Vagina (tissue), 2 donors: Measurements from ENCODE around the gene MC2R. TPM values are rescaled to one million over a fixed set of nuclear protein-coding genes. Genes with fewer than 3 reads are reported as not detected.

Experiments used
- DNase-seq, 2 donors: peaks; one replicate each; pipeline ENCODE4 v3.0.0-alpha.2; 2017; ENCODE audit errors: extremely low spot score in 2 of 2
- H3K27ac ChIP-seq: fragments of 200-600 bp; sonication (generic); one replicate; pipeline ENCODE4 v1.5.1; 2019
- H3K27me3 ChIP-seq: fragments of 200-600 bp; sonication (generic); one replicate; pipeline ENCODE4 v1.5.1; 2019
- H3K36me3 ChIP-seq, 2 donors: fragments of 200-600 bp; sonication (generic); one replicate each; pipeline ENCODE4 v1.5.1; 2017 to 2019
- H3K4me1 ChIP-seq: fragments of 200-600 bp; sonication (generic); one replicate; pipeline ENCODE4 v1.5.1; 2019
- H3K4me3 ChIP-seq, 2 donors: fragments of 200-600 bp; sonication (generic); 1 replicate in 1 of 2; 2 replicates in 1 of 2; pipeline ENCODE4 v1.5.1; 2016 to 2019
- H3K9me3 ChIP-seq: fragments of 200-600 bp; sonication (generic); one replicate; pipeline ENCODE4 v1.5.1; 2019
- CTCF ChIP-seq, 3 experiments: fragments of 450-650 bp in 2 of 3; fragments of 200-600 bp in 1 of 3; sonication (generic) in 1 of 3; IDR thresholded peaks; one replicate each; pipeline ENCODE4 v1.5.1; 2017 to 2019; ENCODE audit warnings: antibody characterized with exemption in 3 of 3, mild to moderate bottlenecking in 2 of 3, moderate library complexity in 2 of 3
- POLR2A ChIP-seq, 2 donors: fragments of 450-650 bp; IDR thresholded peaks; one replicate each; pipeline ENCODE4 v1.6.1; 2017; ENCODE audit warnings: antibody characterized with exemption in 2 of 2, mild to moderate bottlenecking in 2 of 2, moderate library complexity in 2 of 2
- POLR2AphosphoS5 ChIP-seq, 2 donors: sonication (generic); formaldehyde crosslinking; IDR thresholded peaks; one replicate each; pipeline ENCODE4 v1.9.0; 2017; ENCODE audit warnings: antibody characterized with exemption in 2 of 2, mild to moderate bottlenecking in 2 of 2, low read depth in 1 of 2; ENCODE audit not compliant: insufficient read depth in 1 of 2
- intact Hi-C: fragments of 100-400 bp; cut with DNase I; formaldehyde crosslinking; loops from one replicate; pipeline ENCODE4 v1.15.1; 2023
- total RNA-seq: library from RNA; depleted of rRNA; stranded (reverse); fragments of >200 nt; gene quantifications from one replicate; pipeline ENCODE4 v1.2.3, GENCODE V29; 2016

The MC2R gene
- total RNA-seq, 1 donor from 2014 or later: not detected

DNA sequence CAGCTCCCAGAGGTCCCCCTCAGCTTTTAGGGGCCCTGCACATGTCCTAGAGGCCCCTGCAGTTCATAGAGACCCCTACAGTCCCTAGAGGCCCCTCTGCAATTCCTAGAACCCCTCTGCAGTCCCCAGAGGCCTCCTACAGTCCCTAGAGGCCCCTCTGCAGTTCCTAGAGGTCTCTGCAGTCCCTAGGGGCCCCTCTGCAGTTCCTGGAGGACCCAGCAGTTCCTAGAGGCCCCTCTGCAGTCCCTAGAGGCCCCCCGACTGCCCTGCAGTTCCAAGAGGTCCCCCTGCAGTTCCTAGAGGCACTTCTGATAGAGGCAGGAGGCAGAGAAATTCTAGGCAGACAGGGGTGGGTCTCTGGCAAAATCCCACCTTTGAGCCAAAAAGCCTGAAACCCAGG, 35.4 kb downstream of the MC2R start:
- no peak for TF ChIP-seq POLR2AphosphoS5 (IDR thresholded peaks at IDR 0.05; ENCODE audit: insufficient read depth in 1 of 2, low read depth in 1 of 2)
- TF ChIP-seq CTCF (IDR thresholded peaks at IDR 0.05): no peak
- TF ChIP-seq POLR2A (IDR thresholded peaks at IDR 0.05): no peak
- no peaks in the 10 kb centered on the region for H3K36me3 ChIP-seq
- intact Hi-C loops: no loop called here
- H3K27me3 ChIP-seq: no peaks in the 10 kb centered on the region
- H3K4me3 ChIP-seq: no peak overlapping the region
- no peaks in the 10 kb centered on the region for H3K4me1 ChIP-seq
- DNase-seq: no peak
- H3K9me3 ChIP-seq: no peaks in the 10 kb centered on the region
- no peak overlapping the region for H3K27ac ChIP-seq

DNA sequence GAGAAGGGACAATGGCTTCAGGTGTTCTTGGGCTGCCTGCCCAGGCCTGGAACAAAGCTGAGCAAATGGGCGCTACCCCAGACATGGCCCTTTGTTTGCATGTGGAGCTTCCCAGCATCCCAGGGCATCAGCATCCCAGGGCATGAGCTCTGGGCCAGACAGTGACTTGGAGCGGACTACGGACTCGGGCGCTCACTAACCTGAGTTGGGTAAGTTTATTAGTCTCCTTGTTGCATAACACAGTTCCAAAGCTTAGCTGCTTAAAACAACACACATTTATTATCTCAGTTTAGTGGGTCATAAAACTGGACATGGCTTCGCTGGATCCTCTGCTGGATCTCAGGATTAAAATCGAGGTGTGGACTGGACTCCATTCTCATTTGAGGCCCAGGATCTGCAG, 35.8 kb downstream of the MC2R start:
- Histone ChIP-seq H3K27ac (no peak overlapping the region), H3K27me3 (no peaks in the 10 kb centered on the region), H3K4me1 (no peaks in the 10 kb centered on the region), H3K36me3 (no peaks in the 10 kb centered on the region), H3K4me3 (no peak overlapping the region), H3K9me3 (no peaks in the 10 kb centered on the region)
- no peak for DNase-seq
- TF ChIP-seq CTCF (IDR thresholded peaks at IDR 0.05) (no peak), POLR2A (IDR thresholded peaks at IDR 0.05) (no peak), POLR2AphosphoS5 (IDR thresholded peaks at IDR 0.05; ENCODE audit: insufficient read depth in 1 of 2, low read depth in 1 of 2) (no peak)
- intact Hi-C loops: no loop called here

DNA sequence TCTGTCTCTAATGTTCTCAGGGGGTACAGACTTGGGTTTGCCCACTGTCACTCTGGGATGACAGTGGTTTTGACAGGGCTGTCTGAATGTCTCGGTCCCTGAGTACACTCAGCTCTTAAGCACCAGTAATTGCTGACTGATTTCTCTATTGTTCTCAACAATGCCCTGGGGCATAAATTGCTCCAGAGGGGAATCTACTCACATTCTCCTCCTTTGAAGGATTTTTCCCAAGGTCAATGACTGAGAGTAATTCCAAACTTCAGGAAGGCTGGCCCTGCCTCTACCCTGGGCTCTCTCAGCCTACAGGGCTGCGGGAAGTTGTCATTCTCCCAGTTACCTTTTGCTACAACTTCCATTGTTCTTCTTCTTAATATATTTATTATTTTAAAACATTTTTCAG, 36.5 kb downstream of the MC2R start:
- DNase-seq: no peak
- Histone ChIP-seq H3K27ac (no peak overlapping the region), H3K4me1 (no peaks in the 10 kb centered on the region), H3K9me3 (no peaks in the 10 kb centered on the region), H3K36me3 (no peaks in the 10 kb centered on the region), H3K27me3 (no peaks in the 10 kb centered on the region), H3K4me3 (no peak overlapping the region)
- intact Hi-C loops: no loop called here
- TF ChIP-seq POLR2AphosphoS5 (IDR thresholded peaks at IDR 0.05; ENCODE audit: insufficient read depth in 1 of 2, low read depth in 1 of 2) (no peak), POLR2A (IDR thresholded peaks at IDR 0.05) (no peak), CTCF (IDR thresholded peaks at IDR 0.05) (no peak)

GRCh38 chr18:13877157-13877556, 38.2 kb downstream of the MC2R start:
- TF ChIP-seq POLR2A (IDR thresholded peaks at IDR 0.05): no peak
- TF ChIP-seq CTCF (IDR thresholded peaks at IDR 0.05): no peak
- no peaks in the 10 kb centered on the region for H3K36me3 ChIP-seq
- no peak for DNase-seq
- H3K9me3 ChIP-seq: no peaks in the 10 kb centered on the region
- no peak overlapping the region for H3K27ac ChIP-seq
- H3K4me1 ChIP-seq: no peaks in the 10 kb centered on the region
- no peak overlapping the region for H3K4me3 ChIP-seq
- no peaks in the 10 kb centered on the region for H3K27me3 ChIP-seq
- intact Hi-C loops: no loop called here

GRCh38 chr18:13874558-13874957, 40.8 kb downstream of the MC2R start:
- no peak for DNase-seq
- intact Hi-C loops: no loop called here
- TF ChIP-seq POLR2A (IDR thresholded peaks at IDR 0.05) (no peak), CTCF (IDR thresholded peaks at IDR 0.05) (no peak), POLR2AphosphoS5 (IDR thresholded peaks at IDR 0.05; ENCODE audit: insufficient read depth in 1 of 2, low read depth in 1 of 2) (no peak)
- Histone ChIP-seq H3K36me3 (no peaks in the 10 kb centered on the region), H3K27ac (no peak overlapping the region), H3K4me1 (no peaks in the 10 kb centered on the region), H3K9me3 (no peaks in the 10 kb centered on the region), H3K27me3 (no peaks in the 10 kb centered on the region), H3K4me3 (no peak overlapping the region)
